Epidermal melanocyte (primary cell): ENCODE results near the gene GTF2H3.
"Not testable (repeated sequence)": the region's sequence is repeated elsewhere in the genome, so short reads cannot be mapped to it uniquely, and the experiment has no call there.

Source experiments
- DNase-seq: peaks from one replicate; pipeline ENCODE4 v3.0.0; 2011; ENCODE audit warnings: low spot score; ENCODE audit not compliant: insufficient read length

Gene GTF2H3

DNA sequence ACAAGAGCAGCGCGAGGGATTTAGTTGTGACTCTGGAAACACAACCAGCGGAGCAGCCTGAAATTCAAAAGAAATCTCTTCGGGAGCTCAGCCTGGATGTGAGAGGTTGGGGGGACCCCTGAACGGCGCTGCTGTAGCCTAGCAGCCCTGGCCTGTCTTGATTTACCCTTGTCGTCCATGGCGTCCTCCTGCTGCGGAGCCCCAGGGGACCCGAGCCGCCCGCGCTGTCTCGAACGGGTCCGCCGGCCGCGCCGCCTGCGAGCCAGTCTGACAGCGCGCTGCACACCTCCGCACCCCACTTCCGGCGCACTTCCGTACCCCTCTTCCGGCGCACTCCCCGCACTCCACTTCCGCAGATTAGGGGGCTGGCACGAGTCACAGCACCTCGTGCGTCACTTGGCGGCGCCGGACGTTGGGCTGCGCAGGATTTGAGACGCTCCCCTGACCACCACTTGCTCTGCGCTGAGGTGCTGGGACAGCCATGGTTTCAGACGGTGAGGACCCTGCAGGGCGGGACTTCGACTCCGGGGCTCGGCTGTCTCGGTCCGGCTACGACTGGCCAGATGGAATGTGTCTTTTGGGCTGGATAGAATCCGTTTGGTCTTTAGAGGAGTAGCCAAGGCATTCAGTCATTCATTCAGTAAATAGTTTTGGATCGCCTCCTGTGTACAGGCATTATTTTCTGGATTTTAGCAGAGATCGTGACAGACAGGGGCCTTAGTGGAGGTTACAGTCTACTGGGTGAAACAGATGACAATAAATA is at the start of gene GTF2H3, which contains the start of gene EIF2B1:
Gene GTF2H3, plus strand, starts transcription at position 451 of the 763 bp plus-strand sequence. Its CDS starts 31 bp downstream, at position 482.
Gene EIF2B1, minus strand, starts transcription at position 308 of the 763 bp plus-strand sequence. Its CDS starts 129 bp downstream, at position 179.
- DNase-seq: peak; percentile 97

DNA sequence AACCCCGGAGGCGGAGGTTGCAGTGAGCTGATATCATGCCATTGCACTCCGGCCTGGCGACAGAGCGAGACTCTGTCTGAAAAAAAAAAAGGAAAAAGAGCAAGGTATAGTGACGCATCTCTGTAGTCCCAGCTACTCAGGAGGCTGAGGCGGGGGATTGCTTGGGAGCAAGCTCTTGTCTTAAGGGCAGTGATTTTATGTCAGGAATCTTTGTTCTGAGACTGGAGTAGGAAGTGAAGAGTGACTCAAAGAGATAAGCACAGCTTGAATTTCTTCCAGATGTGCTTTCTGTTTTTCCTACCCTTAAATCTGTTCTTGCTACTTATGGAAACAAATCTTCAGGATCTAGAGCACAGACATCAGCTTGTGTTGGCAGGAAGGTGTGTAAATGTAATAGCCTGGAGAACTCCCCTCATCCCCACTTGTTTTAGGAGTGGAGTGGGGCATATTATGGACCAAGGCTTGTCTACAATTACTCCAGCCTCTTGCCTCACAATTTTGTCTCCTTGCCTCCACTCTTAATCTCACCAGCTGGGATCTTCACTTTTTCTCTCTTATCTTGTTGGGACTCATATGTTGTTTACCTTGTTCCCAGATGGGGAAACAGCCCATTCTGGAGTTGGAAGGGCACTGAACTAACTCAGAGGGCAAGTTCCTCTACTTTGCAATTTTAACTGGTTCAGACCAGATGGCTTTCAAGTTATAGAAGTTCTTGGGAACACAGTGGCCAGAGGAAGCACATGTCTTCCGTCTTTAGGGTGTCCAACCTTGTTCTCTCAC is 41.7 kb upstream of the GTF2H3 start:
- no peak for DNase-seq

- DNase-seq: no peak
Measured at GRCh38 chr12:123595729-123596128, 37.9 kb upstream of the GTF2H3 start.

DNA sequence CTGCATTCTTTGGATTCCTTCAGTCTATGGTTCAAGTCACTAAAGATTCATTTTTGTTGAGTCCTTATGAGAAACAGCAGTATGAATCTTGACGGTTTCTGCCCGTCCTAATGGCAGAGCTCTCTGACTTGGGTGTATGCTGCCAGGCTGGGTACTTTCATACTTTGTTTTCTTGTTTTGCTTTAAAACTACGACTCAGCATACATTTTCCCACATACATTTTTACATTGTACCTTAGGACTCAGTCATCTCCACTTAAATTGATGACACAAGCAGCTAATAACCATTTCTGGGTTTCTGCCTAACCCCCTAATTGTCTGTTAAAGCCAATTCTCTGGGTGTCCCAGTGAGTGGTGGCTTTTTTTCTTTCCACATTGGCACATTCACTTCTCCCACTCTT is 36.5 kb upstream of the GTF2H3 start:
- DNase-seq: no peak

DNA sequence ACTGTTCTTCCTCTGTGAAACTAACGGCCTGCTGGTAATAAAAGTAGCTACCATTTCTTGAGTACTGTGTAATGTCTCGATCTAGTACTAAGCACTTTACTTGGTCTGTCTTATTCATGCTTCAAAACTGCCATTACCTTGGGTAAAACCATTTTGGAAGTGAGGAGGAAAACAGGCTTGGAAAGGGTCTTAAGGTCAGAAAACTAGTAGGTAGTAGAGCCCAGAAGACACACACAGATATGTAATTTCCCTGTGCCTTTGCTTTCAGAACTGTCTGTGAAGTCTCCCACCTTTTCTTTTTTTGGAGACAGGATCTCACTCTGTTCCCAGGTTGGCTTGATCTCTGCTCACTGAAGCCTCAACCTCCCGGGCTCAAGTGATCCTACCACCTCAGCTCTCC is 35.1 kb upstream of the GTF2H3 start:
- DNase-seq: no peak

DNA sequence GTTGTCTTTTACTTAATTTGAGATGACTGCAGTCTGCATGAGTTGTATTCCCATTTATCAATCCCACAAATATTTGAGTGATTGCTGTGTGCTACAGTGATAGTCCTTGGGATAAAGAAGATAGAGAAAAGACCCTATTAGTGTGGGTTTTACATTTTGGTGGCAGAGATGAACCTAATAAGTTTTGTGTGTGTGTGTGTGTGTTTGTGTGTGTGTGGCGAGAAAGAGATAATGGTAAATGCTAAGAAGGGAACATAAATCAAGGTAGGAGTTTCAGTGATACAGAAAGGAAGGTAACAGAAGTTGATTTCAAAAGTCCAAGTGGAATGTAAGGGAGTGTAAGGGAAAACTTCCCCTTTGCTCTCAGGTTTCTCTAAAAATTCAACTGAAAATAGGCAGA is 34.3 kb upstream of the GTF2H3 start:
- DNase-seq: no peak

- no peak for DNase-seq
Measured at GRCh38 chr12:123599721-123600120, 33.9 kb upstream of the GTF2H3 start.

DNA sequence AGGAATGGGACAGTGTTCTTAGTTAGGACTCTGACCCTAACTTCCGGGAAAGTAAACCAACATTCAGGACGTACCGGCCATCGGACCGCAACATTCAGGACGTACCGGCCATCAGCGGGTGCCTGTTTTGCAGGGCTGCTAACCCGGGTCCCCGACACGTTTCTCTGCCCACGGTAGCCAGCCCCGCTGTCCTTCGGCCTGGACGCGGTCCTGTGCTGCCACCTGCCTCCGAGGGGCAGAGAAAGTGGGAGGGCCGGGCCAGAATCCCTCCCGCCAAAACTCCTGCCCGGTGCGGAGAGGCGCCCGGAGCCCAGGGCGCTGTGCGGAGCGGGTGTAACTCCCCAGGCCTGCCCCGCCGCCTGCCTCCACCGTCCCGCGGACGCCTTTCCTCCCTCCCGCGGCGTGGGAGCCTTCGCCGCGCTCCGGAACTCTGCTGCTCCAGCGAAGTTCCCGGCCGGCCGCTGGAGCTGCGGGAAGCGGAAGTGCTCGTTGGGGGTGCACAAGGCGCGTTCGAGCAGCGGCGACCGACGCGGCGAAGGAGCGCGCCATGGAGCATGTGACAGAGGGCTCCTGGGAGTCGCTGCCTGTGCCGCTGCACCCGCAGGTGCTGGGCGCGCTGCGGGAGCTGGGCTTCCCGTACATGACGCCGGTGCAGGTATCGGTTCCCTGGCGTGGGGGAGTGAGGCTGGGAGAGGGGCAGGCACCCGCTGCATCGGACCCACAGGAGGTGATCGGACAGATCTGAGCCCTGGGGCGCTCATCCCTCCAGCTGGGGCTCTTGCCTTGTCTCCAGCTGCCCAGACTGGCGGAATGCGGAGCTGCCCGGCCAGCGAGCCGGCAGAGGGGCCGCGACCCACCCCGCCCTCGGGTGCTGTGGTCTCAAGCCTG is 31.8 kb upstream of the GTF2H3 start, which contains the start of gene DDX55:
Gene DDX55, plus strand, starts transcription at position 498 of the 888 bp plus-strand sequence. Its CDS starts 50 bp downstream, at position 548.
- DNase-seq: peak; percentile 52

DNA sequence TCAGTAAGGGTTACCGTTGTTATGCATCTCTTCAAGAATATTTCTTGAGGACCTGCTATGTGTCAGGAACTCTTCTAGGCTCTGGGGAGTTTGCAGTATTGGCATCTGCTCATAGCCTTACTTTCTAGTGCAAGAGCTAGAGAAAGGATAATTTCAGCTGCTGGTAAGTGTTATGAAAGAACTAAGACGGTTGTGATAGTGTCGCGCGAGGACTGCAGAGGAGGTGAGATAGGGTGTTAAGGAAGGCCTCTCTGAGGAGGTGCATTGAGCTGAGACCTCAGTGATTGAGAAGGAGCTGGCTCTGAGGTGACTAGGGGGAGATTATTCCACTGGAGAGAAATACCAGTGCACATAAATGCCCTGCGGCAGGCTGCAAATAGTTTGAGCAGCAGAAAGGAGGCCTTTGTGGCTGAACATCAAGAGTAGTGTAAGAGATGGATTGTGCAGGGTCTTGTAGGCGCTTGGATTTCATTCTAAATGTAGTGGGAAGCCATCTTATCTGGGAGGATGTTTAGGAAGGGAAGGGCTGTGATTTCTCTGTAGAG is 30.9 kb upstream of the GTF2H3 start:
- peak; percentile 37 for DNase-seq

DNA sequence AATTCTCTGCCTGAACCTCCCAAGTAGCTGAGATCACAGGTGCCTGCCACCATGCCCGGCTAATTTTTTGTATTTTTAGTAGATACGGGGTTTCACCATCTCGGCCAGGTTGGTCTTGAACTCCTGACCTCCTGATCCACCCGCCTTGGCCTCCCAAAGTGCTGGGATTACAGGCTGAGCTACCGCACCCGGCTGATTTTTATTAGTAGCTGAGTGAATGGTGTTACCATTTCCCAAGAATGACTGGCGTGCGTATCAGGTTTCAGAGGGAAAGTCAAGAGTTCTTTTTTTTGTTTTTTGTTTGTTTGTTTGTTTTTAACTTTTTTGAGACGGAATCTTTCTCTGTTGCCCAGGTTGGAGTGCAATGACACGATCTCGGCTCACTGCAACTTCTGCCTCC is 30.1 kb upstream of the GTF2H3 start:
- DNase-seq: not testable (repeated sequence)

GRCh38 chr12:123607756-123608155 is 25.9 kb upstream of the GTF2H3 start:
- no peak for DNase-seq

DNA sequence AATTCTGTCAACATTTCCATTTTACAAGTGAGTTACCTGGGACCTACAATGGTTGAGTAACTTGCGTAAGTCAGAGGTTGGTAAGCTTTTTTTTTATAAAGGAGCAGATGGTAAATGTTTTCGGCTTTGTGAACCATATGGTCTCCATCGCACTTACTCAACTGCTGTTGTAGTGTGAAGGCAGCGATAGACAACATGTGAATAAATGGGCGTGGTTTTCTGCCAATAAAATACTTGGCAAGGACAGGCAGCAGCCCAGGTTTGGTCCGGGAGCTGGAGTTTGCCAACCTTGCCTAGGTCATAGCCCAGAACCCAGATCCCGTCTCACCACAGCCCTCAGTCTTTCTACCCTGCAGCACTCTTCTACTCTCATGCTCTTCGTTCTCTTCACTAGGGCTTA is 25.4 kb upstream of the GTF2H3 start:
- DNase-seq: no peak

DNA sequence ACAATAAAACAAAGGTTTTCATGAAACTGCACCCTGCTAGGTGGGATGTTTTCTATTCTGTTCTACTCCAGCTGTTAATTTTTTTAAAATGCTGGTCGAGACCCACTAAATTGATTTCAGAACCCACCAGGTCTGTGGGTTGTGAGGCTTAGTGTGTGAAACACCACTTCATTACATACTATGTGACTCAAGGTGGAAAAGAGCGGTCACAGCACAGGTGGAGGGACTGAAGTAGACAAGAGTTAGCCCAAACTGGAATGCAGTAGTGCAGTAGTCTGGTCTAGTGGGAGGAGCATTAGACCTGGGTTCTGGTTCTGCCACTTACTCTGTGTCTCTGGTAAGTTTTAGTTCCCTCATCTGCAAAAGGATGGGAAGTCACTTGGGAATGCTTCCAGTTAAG is 19.5 kb upstream of the GTF2H3 start:
- DNase-seq: no peak

DNA sequence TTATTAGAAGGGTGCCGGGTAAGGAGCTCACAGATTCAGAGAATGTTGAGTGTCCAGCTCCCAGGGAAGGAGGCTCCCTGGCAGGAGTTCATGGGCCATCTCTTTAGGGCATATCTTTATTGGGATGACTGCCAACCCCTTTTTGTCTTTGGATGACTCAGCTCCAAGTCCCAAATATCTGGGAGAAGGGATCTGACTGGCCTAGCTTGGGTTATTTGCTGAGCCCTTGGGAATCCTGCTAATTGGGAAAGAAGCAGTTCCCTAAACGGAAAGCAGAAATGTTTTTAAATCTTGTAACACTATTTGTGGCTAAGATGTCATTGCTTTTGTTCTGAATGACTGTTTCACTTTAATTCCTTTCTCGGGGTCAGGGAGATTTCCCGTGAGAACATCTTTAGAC is 19.1 kb upstream of the GTF2H3 start:
- DNase-seq: peak; percentile 33

- DNase-seq: no peak
Measured at GRCh38 chr12:123617144-123617543, 16.5 kb upstream of the GTF2H3 start.

DNA sequence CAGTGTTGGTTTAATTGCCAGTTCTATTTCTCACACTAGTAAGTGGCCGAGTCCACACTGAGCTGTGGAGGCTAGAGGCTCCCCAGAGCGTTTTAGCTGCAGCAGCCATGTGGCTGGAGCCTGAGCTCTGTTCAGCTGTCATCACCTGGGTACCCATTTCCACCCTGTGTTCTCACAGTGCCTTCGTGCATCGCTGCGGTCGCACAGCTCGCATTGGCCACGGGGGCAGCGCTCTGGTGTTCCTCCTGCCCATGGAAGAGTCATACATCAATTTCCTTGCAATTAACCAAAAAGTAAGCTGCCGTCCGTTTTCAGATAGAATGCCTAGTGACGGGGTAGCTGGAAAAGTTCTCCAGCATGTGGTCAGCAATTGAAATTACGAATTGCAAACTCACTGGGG is 16.0 kb upstream of the GTF2H3 start:
- DNase-seq: no peak

DNA sequence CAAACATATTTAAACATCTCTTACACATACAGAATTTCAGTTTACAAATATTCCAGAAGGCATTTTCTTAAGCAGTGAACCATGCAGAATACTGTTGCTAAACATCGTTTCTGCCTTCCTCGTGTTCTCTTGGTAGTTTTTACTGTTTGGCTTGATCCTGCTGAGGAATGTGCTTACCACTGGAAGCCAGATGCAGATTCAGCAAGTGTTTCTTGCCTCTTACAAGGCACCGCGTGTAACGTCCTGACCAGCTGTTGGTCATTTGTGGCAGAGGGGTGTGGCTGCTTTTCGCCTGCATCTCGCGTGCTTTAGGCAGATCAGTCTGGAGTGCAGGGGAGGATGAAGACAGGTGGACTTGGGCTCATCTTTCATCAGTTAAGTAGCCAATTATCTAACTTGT is 12.5 kb upstream of the GTF2H3 start:
- DNase-seq: no peak

DNA sequence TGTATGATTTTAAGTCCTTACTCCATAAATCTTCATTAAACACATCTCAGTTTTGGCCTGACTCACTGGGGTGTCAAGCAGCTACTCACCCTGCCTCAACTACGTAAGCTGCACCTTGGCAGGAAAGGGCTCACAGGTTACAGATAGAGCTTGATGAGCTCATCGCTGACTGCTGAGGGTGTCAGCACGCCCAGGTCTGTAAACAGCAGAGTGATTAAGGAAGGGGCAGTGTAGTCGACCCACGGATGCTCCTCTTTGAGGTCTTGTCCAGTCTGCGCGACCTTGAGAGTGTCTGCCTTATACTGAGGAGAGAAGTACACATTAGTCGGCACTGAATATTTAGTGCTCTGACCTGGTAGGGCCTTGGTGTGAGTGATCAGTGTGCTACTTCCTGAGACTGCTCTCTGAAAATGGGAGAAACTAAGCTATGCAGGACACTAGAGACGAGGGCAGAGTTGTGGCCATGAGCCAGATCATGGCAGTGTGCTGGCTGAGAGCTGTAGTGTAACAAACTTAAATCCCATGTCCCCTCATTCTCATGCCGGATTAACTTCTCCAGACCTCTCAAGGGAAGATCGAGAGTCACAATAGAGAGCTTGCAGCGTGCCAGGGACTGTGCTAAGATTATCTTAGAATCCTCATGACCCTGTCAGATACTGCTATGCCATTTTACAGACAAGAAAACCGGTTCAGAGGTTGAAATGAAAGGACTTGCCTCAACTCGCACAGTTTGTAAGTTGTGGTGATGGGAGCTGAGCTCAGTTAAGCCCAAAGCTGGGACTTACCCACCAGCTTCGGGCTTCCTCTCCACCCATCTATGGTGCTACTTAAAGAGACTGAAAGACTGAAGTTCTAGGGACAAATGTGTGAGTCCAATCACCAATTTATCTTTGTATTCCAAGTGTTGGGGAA is 11.8 kb upstream of the GTF2H3 start:
- DNase-seq: no peak

GRCh38 chr12:123634142-123634561 is 523 bp downstream of the GTF2H3 start:
- DNase-seq: no peak

DNA sequence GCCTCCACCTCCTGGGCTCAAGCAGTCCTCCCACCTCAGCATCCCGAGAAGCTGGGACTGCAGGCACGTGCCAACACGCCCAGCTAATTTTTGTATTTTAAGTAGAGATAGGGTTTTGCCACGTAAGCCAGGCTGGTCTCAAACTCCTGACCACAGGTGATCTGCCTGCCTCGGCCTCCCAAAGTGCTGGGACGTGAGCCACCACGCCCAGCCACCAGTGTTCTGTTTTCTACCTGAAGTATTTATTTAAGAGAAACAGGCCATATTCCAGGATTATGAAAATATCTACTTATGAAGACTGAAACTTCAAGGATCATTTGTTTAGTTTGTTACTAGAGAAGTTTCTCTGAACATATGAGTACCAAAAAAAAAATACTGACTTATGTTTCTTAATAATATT is 10.3 kb downstream of the GTF2H3 start:
- no peak for DNase-seq
